ENCODE results near the gene LGR4.

DNA sequence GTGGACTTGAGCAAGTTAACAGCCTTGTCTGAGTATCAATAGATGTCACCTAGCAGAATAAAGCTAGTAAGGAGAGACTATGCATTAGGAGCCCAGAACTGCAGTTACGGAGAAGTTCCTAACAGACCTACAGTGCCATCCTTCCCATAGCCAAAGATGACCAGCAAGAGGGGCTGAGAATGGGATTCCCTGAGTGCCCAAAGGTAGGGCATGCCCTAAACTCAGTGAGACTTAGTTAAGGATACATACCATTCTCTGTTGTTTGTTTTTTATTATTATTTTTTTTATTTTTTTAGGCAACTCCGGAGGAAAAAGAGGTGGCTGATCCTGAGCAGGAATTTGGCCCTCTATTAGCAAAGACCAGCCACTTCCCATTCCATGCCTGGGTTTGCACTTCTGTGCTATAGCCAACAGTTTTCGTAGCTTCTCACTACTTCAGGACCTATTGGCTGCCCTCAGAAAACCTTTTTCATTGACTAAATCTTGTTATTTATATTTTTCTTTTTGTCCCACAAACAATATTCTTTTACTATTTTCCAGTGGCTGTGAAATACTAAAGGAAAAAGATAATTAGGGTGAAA lies 76.2 kb downstream of the LGR4 start:
- TF ChIP-seq CTCF (conservative IDR thresholded peaks at IDR 0.05; ENCODE audit: low read depth in 2 of 2) (no peak), REST (IDR thresholded peaks at IDR 0.05; ENCODE audit: unreplicated experiment) (no peak), EZH2 (IDR thresholded peaks at IDR 0.05; ENCODE audit: low read depth, unreplicated experiment) (no peak), JUNB (IDR thresholded peaks at IDR 0.05; ENCODE audit: unreplicated experiment) (no peak), POLR2AphosphoS5 (IDR thresholded peaks at IDR 0.05; ENCODE audit: low read depth) (no peak), CREB1 (CRISPR knock-in tag; IDR thresholded peaks at IDR 0.05; ENCODE audit: low read depth) (no peak), ETS1 (IDR thresholded peaks at IDR 0.05) (no peak), ZNF114 (CRISPR knock-in tag; IDR thresholded peaks at IDR 0.05) (no peak), STAT1 (IDR thresholded peaks at IDR 0.05; ENCODE audit: unreplicated experiment) (no peak), EZH2phosphoT487 (IDR thresholded peaks at IDR 0.05; ENCODE audit: unreplicated experiment) (no peak), NANOG (IDR thresholded peaks at IDR 0.05; ENCODE audit: borderline replicate concordance) (no peak), ZNF331 (CRISPR knock-in tag; IDR thresholded peaks at IDR 0.05; ENCODE audit: low read depth) (no peak)
- TF ChIP-seq, protein P1, sequence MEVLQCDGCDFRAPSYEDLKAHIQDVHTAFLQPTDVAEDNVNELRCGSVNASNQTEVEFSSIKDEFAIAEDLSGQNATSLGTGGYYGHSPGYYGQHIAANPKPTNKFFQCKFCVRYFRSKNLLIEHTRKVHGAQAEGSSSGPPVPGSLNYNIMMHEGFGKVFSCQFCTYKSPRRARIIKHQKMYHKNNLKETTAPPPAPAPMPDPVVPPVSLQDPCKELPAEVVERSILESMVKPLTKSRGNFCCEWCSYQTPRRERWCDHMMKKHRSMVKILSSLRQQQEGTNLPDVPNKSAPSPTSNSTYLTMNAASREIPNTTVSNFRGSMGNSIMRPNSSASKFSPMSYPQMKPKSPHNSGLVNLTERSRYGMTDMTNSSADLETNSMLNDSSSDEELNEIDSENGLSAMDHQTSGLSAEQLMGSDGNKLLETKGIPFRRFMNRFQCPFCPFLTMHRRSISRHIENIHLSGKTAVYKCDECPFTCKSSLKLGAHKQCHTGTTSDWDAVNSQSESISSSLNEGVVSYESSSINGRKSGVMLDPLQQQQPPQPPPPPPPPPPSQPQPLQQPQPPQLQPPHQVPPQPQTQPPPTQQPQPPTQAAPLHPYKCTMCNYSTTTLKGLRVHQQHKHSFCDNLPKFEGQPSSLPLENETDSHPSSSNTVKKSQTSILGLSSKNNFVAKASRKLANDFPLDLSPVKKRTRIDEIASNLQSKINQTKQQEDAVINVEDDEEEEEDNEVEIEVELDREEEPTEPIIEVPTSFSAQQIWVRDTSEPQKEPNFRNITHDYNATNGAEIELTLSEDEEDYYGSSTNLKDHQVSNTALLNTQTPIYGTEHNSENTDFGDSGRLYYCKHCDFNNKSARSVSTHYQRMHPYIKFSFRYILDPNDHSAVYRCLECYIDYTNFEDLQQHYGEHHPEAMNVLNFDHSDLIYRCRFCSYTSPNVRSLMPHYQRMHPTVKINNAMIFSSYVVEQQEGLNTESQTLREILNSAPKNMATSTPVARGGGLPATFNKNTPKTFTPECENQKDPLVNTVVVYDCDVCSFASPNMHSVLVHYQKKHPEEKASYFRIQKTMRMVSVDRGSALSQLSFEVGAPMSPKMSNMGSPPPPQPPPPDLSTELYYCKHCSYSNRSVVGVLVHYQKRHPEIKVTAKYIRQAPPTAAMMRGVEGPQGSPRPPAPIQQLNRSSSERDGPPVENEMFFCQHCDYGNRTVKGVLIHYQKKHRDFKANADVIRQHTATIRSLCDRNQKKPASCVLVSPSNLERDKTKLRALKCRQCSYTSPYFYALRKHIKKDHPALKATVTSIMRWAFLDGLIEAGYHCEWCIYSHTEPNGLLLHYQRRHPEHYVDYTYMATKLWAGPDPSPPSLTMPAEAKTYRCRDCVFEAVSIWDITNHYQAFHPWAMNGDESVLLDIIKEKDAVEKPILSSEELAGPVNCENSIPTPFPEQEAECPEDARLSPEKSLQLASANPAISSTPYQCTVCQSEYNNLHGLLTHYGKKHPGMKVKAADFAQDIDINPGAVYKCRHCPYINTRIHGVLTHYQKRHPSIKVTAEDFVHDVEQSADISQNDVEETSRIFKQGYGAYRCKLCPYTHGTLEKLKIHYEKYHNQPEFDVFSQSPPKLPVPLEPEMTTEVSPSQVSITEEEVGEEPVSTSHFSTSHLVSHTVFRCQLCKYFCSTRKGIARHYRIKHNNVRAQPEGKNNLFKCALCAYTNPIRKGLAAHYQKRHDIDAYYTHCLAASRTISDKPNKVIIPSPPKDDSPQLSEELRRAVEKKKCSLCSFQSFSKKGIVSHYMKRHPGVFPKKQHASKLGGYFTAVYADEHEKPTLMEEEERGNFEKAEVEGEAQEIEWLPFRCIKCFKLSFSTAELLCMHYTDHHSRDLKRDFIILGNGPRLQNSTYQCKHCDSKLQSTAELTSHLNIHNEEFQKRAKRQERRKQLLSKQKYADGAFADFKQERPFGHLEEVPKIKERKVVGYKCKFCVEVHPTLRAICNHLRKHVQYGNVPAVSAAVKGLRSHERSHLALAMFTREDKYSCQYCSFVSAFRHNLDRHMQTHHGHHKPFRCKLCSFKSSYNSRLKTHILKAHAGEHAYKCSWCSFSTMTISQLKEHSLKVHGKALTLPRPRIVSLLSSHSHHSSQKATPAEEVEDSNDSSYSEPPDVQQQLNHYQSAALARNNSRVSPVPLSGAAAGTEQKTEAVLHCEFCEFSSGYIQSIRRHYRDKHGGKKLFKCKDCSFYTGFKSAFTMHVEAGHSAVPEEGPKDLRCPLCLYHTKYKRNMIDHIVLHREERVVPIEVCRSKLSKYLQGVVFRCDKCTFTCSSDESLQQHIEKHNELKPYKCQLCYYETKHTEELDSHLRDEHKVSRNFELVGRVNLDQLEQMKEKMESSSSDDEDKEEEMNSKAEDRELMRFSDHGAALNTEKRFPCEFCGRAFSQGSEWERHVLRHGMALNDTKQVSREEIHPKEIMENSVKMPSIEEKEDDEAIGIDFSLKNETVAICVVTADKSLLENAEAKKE (CRISPR knock-in tag; IDR thresholded peaks at IDR 0.05), result no peak

All from GM23338 (cell line).